Measurements from ENCODE around the gene OXSR1.

- TF ChIP-seq POLR2AphosphoS5 (IDR thresholded peaks at IDR 0.05; ENCODE audit: low read depth, low read length) (no peak), POLR2A (IDR thresholded peaks at IDR 0.05; ENCODE audit: low read depth, low read length) (no peak), TAF1 (IDR thresholded peaks at IDR 0.05; ENCODE audit: low read depth, low read length) (no peak)
Observed at GRCh38 chr3:38142959-38143358, 22.4 kb upstream of the OXSR1 start.

All from GM12891 (cell line).